ENCODE results near the gene DLG5.

Gene DLG5

GRCh38 chr10:77963901-77964300, 37.3 kb upstream of the DLG5 start:
- H3K36me3 ChIP-seq (ENCODE audit: control insufficient read depth in 2 of 2, insufficient read depth in 1 of 2, low read length in 2 of 2) = no peaks in the 10 kb centered on the region
- CTCF ChIA-PET = interaction anchor here (2.4 kb wide), 1 partner anchor 11 kb away, joined by 13 read pairs; no protein-coding TSS in a partner anchor
- POLR2A ChIA-PET = no interaction called here
- TF ChIP-seq, protein P1, sequence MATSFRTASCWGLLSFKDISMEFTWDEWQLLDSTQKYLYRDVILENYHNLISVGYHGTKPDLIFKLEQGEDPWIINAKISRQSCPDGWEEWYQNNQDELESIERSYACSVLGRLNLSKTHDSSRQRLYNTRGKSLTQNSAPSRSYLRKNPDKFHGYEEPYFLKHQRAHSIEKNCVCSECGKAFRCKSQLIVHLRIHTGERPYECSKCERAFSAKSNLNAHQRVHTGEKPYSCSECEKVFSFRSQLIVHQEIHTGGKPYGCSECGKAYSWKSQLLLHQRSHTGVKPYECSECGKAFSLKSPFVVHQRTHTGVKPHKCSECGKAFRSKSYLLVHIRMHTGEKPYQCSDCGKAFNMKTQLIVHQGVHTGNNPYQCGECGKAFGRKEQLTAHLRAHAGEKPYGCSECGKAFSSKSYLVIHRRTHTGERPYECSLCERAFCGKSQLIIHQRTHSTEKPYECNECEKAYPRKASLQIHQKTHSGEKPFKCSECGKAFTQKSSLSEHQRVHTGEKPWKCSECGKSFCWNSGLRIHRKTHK (tag by site-specific recombination; IDR thresholded peaks at IDR 0.05) = no peak
- TF ChIP-seq SP2 (tag by site-specific recombination; IDR thresholded peaks at IDR 0.05) = no peak
- TF ChIP-seq ZNF610 (tag by site-specific recombination; IDR thresholded peaks at IDR 0.05; ENCODE audit: borderline replicate concordance) = peak; percentile 96
- no peak overlapping the region for H3K27ac ChIP-seq (ENCODE audit: extremely low read depth, low read depth, low read length)
- no peaks in the 10 kb centered on the region for H3K9me3 ChIP-seq (ENCODE audit: control insufficient read depth, insufficient read depth, low read depth, low read length)
- H3K4me1 ChIP-seq (ENCODE audit: control insufficient read depth, insufficient read depth, low read length) = no peaks in the 10 kb centered on the region
- no peak overlapping the region for H3K4me3 ChIP-seq (ENCODE audit: low read depth, low read length)

DNA sequence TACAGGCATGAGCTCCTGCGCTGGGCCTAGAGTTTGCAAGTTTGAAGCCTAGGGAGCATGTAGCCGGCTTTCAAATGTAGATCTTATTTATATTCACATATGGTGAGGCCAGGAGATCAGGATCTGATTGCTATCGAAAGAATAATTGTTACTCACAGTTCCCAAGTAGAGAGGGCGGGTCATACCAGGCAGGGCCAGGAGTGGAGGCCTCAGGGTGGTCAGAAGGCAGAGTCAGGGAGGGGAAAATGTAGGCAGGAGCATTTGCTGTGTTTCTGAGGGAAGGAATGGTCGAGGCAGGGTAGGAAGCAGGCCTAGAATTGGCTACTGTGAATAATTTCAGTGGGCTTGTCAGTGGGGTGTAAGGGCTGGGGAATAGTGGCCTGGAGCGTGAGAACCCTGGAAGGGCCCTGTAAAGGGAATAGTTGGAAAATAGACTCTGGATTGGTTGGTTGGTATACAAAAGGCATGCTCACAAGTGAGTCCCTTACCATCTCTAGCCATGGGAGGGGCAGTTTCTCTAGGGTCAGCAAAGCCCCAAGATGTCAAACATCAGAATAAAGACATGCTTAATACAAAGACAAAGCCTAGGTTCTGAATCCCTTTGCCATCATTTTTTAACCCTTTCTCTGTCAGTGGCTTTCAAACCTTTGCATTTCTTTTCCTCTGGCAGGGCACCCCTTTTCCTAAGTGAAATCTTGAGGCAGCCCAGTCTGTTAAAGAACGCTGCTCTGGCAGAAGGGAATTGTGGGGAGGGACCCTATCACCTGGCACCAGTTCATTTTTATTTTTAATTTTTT, 36.0 kb upstream of the DLG5 start:
- ChIA-PET CTCF (interaction anchor here (1.1 to 2.4 kb wide), 2 partner anchors 12 kb away, joined by 10 to 13 read pairs; no protein-coding TSS in a partner anchor), POLR2A (no interaction called here)
- no peak for TF ChIP-seq ZNF518A (tag by site-specific recombination; conservative IDR thresholded peaks at IDR 0.05; ENCODE audit: low read depth)
- TF ChIP-seq, protein P2, sequence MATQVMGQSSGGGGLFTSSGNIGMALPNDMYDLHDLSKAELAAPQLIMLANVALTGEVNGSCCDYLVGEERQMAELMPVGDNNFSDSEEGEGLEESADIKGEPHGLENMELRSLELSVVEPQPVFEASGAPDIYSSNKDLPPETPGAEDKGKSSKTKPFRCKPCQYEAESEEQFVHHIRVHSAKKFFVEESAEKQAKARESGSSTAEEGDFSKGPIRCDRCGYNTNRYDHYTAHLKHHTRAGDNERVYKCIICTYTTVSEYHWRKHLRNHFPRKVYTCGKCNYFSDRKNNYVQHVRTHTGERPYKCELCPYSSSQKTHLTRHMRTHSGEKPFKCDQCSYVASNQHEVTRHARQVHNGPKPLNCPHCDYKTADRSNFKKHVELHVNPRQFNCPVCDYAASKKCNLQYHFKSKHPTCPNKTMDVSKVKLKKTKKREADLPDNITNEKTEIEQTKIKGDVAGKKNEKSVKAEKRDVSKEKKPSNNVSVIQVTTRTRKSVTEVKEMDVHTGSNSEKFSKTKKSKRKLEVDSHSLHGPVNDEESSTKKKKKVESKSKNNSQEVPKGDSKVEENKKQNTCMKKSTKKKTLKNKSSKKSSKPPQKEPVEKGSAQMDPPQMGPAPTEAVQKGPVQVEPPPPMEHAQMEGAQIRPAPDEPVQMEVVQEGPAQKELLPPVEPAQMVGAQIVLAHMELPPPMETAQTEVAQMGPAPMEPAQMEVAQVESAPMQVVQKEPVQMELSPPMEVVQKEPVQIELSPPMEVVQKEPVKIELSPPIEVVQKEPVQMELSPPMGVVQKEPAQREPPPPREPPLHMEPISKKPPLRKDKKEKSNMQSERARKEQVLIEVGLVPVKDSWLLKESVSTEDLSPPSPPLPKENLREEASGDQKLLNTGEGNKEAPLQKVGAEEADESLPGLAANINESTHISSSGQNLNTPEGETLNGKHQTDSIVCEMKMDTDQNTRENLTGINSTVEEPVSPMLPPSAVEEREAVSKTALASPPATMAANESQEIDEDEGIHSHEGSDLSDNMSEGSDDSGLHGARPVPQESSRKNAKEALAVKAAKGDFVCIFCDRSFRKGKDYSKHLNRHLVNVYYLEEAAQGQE (tag by site-specific recombination; IDR thresholded peaks at IDR 0.05) = no peak
- no peak for TF ChIP-seq ZNF747 (tag by site-specific recombination; IDR thresholded peaks at IDR 0.05)
- TF ChIP-seq ZNF76 (tag by site-specific recombination; IDR thresholded peaks at IDR 0.05; ENCODE audit: borderline replicate concordance, low read depth) = no peak
- TF ChIP-seq ZNF266 (tag by site-specific recombination; IDR thresholded peaks at IDR 0.05; ENCODE audit: low read depth) = peak; percentile 86
- Histone ChIP-seq H3K9me3 (ENCODE audit: control insufficient read depth, insufficient read depth, low read depth, low read length) (no peaks in the 10 kb centered on the region), H3K36me3 (ENCODE audit: control insufficient read depth in 2 of 2, insufficient read depth in 1 of 2, low read length in 2 of 2) (no peaks in the 10 kb centered on the region), H3K4me3 (ENCODE audit: low read depth, low read length) (no peak overlapping the region), H3K27ac (ENCODE audit: extremely low read depth, low read depth, low read length) (no peak overlapping the region), H3K4me1 (ENCODE audit: control insufficient read depth, insufficient read depth, low read length) (no peaks in the 10 kb centered on the region)

- ChIA-PET POLR2A (no interaction called here), CTCF (interaction anchor here (1.1 kb wide), 1 partner anchor 13 kb away, joined by 10 read pairs; no protein-coding TSS in a partner anchor)
- Histone ChIP-seq H3K4me1 (ENCODE audit: control insufficient read depth, insufficient read depth, low read length) (no peaks in the 10 kb centered on the region), H3K4me3 (ENCODE audit: low read depth, low read length) (no peak overlapping the region), H3K9me3 (ENCODE audit: control insufficient read depth, insufficient read depth, low read depth, low read length) (no peaks in the 10 kb centered on the region), H3K27ac (ENCODE audit: extremely low read depth, low read depth, low read length) (no peak overlapping the region), H3K36me3 (ENCODE audit: control insufficient read depth in 2 of 2, insufficient read depth in 1 of 2, low read length in 2 of 2) (no peaks in the 10 kb centered on the region)
- peak; percentile 65; the same call in 1 of the 2 replicates for TF ChIP-seq ZNF362 (tag by site-specific recombination; IDR thresholded peaks at IDR 0.05)
- no peak for TF ChIP-seq ZNF391 (tag by site-specific recombination; IDR thresholded peaks at IDR 0.05; ENCODE audit: borderline replicate concordance, low read depth)
Measured at GRCh38 chr10:77961668-77962067, 35.1 kb upstream of the DLG5 start.

Data from HEK293 (cell line).